ENCODE measurements around the gene SCNM1. TPM values are rescaled to one million over a fixed set of nuclear protein-coding genes. Genes with fewer than 3 reads are reported as not detected.

The SCNM1 gene
- total and polyA plus RNA-seq, 5 donors from 2014 or later = 51.0 to 104 (median 82.7) TPM

DNA sequence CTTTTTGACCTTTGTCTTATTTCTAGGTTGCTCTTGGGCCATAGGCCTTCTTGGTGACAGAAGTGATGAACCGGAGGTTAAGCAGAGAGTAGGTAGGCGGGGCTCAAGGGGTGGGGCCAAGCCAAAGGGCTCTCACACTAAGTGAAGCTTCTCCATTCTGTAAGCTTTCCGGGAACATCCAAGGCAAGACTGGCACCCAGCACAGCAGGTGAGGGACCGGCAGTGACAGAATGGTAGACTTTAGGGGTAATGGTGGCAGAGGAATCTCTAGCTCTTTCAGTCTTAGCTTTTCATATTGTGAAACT is 9.5 kb upstream of the SCNM1 start, which contains the start of gene TNFAIP8L2:
Gene TNFAIP8L2 (plus strand): TSS at position 135 of the 305 bp plus-strand sequence. CDS start 2,049 bp downstream, outside the sequence.
- H3K9me3 ChIP-seq (ENCODE audit: control insufficient read depth in 2 of 2, low read length in 2 of 2) = no peaks in the 10 kb centered on the region

DNA sequence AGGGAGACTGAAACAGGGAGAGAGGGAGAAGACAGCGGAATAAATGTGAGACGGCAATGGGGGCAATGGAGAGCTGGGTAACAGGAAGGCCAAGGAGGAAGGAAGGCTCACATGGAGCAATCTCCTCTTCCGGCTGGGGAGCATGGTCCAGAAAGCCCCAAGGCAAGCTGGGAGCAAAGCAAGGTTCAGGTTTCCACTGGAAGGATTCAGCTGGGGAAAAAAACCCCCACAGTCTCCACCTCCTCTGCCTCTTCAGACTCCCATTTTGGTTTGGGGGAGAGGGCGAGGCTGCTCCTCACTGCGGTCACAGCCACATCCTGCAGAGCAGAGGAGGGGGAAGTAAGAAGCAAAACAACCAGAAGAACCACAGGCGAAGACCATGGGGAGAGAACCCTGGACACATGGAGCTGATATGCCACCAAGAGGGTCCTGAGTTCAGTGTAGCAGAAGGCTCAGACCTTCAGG is 8.8 kb upstream of the SCNM1 start:
- H3K36me3 Mint-ChIP-seq = peaks cover 25% of the 10 kb centered on the region

More for the DNA sequence above, 9.5 kb upstream of the SCNM1 start, which contains the start of gene TNFAIP8L2:
- Mint-ChIP-seq H3K9me3 (no peaks in the 10 kb centered on the region), H3K36me3 (peaks cover 19% of the 10 kb centered on the region), H3K4me3 (peak within 1 kb of the TSS; percentile 98 to 100 (median 99)), H3K4me1 (peaks cover 5 to 50% (median 37%) of the 10 kb centered on the region in 4 donors), H3K27ac (peak within 1 kb of the TSS; percentile 93 to 99 (median 94)), H3K27me3 (no peaks in the 10 kb centered on the region)
- no peaks in the 10 kb centered on the region for H3K27me3 ChIP-seq (ENCODE audit: control insufficient read depth, insufficient read depth, low read length)
- peak within 1 kb of the TSS; percentile 65 for H3K27ac ChIP-seq (ENCODE audit: insufficient read depth, low read length, poor library complexity, severe bottlenecking)
- H3K4me1 ChIP-seq (ENCODE audit: control insufficient read depth, insufficient read depth, low read length, poor library complexity, severe bottlenecking) = peaks cover 54% of the 10 kb centered on the region
- H3K4me3 ChIP-seq (ENCODE audit: low read depth, low read length) = peak within 1 kb of the TSS; percentile 99
- peak; percentile 82 to 83 for ATAC-seq (ENCODE audit: low read depth in 2 of 2)
- peaks cover 22% of the 10 kb centered on the region for H3K36me3 ChIP-seq (ENCODE audit: control insufficient read depth, insufficient read depth, low read length)
- peak; percentile 65 to 90 (median 67) for DNase-seq

DNA sequence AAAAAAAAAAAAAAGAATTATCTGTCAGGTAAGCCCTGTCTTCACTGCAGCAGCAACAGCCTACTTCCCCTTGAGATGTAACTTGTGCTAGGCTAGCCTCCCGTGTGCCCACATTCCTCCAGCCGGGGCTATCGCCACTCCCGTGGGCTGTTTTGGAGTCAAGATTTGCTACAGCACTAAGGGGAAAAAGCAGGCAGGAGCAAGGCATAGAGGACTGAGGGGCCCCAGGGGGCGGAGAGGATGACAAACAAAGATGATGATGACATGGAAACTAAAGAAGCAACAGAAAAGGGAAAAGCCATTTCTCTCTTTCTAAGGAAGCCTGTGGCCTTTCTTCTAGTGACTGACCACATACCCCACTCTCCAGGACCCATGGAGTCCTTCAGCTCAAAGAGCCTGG is 7.6 kb upstream of the SCNM1 start:
- Histone ChIP-seq H3K27ac (ENCODE audit: insufficient read depth, low read length, poor library complexity, severe bottlenecking) (peak overlapping the region; percentile 37), H3K4me3 (ENCODE audit: low read depth, low read length) (peak overlapping the region; percentile 99), H3K27me3 (ENCODE audit: control insufficient read depth, insufficient read depth, low read length) (no peaks in the 10 kb centered on the region), H3K4me1 (ENCODE audit: control insufficient read depth, insufficient read depth, low read length, poor library complexity, severe bottlenecking) (peaks cover 63% of the 10 kb centered on the region), H3K9me3 (ENCODE audit: control insufficient read depth in 2 of 2, low read length in 2 of 2) (no peaks in the 10 kb centered on the region), H3K36me3 (ENCODE audit: control insufficient read depth, insufficient read depth, low read length) (peaks cover 25% of the 10 kb centered on the region)
- H3K4me3 Mint-ChIP-seq = peak overlapping the region; percentile 98 to 100 (median 99)
- H3K36me3 Mint-ChIP-seq = peaks cover 26% of the 10 kb centered on the region
- peak overlapping the region; percentile 93 to 97 (median 94) for H3K27ac Mint-ChIP-seq
- H3K9me3 Mint-ChIP-seq = no peaks in the 10 kb centered on the region
- H3K4me1 Mint-ChIP-seq = peaks cover 5 to 66% (median 52%) of the 10 kb centered on the region in 4 donors
- ATAC-seq (ENCODE audit: low read depth in 2 of 2) = no peak
- DNase-seq = no peak
- no peaks in the 10 kb centered on the region for H3K27me3 Mint-ChIP-seq

More for the DNA sequence above, 8.8 kb upstream of the SCNM1 start:
- Mint-ChIP-seq H3K27me3 (no peaks in the 10 kb centered on the region), H3K9me3 (no peaks in the 10 kb centered on the region), H3K27ac (peak overlapping the region; percentile 93 to 99 (median 94)), H3K4me1 (peaks cover 5 to 57% (median 43%) of the 10 kb centered on the region in 4 donors), H3K4me3 (peak overlapping the region; percentile 98 to 100 (median 99))
- peak; percentile 47 to 88 (median 67) for DNase-seq
- Histone ChIP-seq H3K27me3 (ENCODE audit: control insufficient read depth, insufficient read depth, low read length) (no peaks in the 10 kb centered on the region), H3K36me3 (ENCODE audit: control insufficient read depth, insufficient read depth, low read length) (peaks cover 22% of the 10 kb centered on the region), H3K27ac (ENCODE audit: insufficient read depth, low read length, poor library complexity, severe bottlenecking) (peak overlapping the region; percentile 65), H3K4me3 (ENCODE audit: low read depth, low read length) (peak overlapping the region; percentile 99), H3K4me1 (ENCODE audit: control insufficient read depth, insufficient read depth, low read length, poor library complexity, severe bottlenecking) (peaks cover 61% of the 10 kb centered on the region), H3K9me3 (ENCODE audit: control insufficient read depth in 2 of 2, low read length in 2 of 2) (no peaks in the 10 kb centered on the region)
- peak; percentile 48 to 55 for ATAC-seq (ENCODE audit: low read depth in 2 of 2)

DNA sequence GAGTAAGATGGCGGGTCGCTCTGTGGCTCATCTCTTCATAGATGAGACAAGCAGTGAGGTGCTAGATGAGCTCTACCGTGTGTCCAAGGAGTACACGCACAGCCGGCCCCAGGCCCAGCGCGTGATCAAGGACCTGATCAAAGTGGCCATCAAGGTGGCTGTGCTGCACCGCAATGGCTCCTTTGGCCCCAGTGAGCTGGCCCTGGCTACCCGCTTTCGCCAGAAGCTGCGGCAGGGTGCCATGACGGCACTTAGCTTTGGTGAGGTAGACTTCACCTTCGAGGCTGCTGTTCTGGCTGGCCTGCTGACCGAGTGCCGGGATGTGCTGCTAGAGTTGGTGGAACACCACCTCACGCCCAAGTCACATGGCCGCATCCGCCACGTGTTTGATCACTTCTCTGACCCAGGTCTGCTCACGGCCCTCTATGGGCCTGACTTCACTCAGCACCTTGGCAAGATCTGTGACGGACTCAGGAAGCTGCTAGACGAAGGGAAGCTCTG is 7.1 kb upstream of the SCNM1 start:
- Histone ChIP-seq H3K4me1 (ENCODE audit: control insufficient read depth, insufficient read depth, low read length, poor library complexity, severe bottlenecking) (peaks cover 63% of the 10 kb centered on the region), H3K36me3 (ENCODE audit: control insufficient read depth, insufficient read depth, low read length) (peaks cover 25% of the 10 kb centered on the region), H3K27ac (ENCODE audit: insufficient read depth, low read length, poor library complexity, severe bottlenecking) (peak overlapping the region; percentile 48), H3K27me3 (ENCODE audit: control insufficient read depth, insufficient read depth, low read length) (no peaks in the 10 kb centered on the region), H3K4me3 (ENCODE audit: low read depth, low read length) (peak overlapping the region; percentile 99), H3K9me3 (ENCODE audit: control insufficient read depth in 2 of 2, low read length in 2 of 2) (no peaks in the 10 kb centered on the region)
- DNase-seq (no peak), ATAC-seq (ENCODE audit: low read depth in 2 of 2) (no peak)
- peaks cover 26% of the 10 kb centered on the region for H3K36me3 Mint-ChIP-seq
- no peaks in the 10 kb centered on the region for H3K27me3 Mint-ChIP-seq
- no peaks in the 10 kb centered on the region for H3K9me3 Mint-ChIP-seq
- H3K4me3 Mint-ChIP-seq = peak overlapping the region; percentile 98 to 100 (median 99)
- H3K27ac Mint-ChIP-seq = peak overlapping the region; percentile 93 to 97 (median 94)
- H3K4me1 Mint-ChIP-seq = peaks cover 5 to 70% (median 52%) of the 10 kb centered on the region in 4 donors

DNA sequence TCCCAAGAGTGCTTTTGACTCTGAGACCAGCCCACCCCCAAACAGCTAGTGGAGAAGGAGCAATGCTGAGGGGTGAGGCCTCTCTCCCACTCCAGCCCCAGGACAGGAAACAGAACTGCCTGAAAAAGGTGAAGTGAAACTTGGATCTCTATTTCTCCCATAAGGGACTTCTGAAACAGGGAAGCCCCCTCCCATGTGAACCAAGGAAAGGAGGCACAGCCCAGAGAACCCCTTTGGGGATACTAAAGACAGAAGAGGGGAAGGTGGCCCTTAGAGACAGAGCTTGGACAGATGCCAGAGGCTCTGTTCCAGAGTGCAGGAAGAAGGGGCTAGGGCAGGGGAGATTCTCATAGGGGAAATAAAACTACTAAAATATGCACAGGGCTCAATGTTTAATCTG is 6.6 kb upstream of the SCNM1 start:
- DNase-seq (no peak), ATAC-seq (ENCODE audit: low read depth in 2 of 2) (no peak)
- Histone ChIP-seq H3K9me3 (ENCODE audit: control insufficient read depth in 2 of 2, low read length in 2 of 2) (no peaks in the 10 kb centered on the region), H3K4me1 (ENCODE audit: control insufficient read depth, insufficient read depth, low read length, poor library complexity, severe bottlenecking) (peaks cover 63% of the 10 kb centered on the region), H3K36me3 (ENCODE audit: control insufficient read depth, insufficient read depth, low read length) (peaks cover 26% of the 10 kb centered on the region), H3K4me3 (ENCODE audit: low read depth, low read length) (peak overlapping the region; percentile 99), H3K27me3 (ENCODE audit: control insufficient read depth, insufficient read depth, low read length) (no peaks in the 10 kb centered on the region), H3K27ac (ENCODE audit: insufficient read depth, low read length, poor library complexity, severe bottlenecking) (peak overlapping the region; percentile 48)
- Mint-ChIP-seq H3K4me3 (peak overlapping the region; percentile 13 to 100 (median 98)), H3K27ac (peak overlapping the region; percentile 93 to 97 (median 94)), H3K36me3 (peaks cover 30% of the 10 kb centered on the region), H3K4me1 (peaks cover 5 to 75% (median 54%) of the 10 kb centered on the region in 4 donors), H3K27me3 (no peaks in the 10 kb centered on the region), H3K9me3 (no peaks in the 10 kb centered on the region)

DNA sequence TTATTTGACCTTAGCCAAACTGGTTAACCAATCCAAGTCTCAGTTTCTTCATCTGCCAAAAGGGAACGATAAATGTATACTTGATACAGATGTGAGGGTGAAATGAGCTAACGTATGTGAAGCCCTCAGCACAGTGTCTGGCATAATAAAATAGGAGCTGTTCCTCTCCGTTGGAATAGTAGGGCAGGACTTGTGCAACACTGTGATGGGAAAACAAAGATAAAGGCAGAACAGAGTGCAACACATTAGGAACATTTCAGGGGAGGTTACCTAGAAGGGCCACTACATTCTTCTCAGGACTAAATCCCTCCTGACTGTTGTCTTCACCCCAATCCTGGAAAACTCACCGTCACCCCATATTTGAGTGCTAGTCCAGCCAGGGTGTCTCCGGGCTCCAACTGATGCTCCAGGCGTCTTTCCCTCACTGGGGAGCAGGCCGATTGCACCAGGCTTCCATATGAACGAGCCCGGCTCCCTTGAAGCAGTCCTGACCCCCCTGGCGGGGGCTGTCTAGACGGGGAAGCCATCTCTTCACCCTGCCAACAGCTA is 1.1 kb upstream of the SCNM1 start:
- peaks cover 29% of the 10 kb centered on the region for H3K36me3 Mint-ChIP-seq
- H3K27me3 ChIP-seq (ENCODE audit: control insufficient read depth, insufficient read depth, low read length) = no peaks in the 10 kb centered on the region
- peak overlapping the region; percentile 4 to 96 (median 80) for H3K4me3 Mint-ChIP-seq
- H3K9me3 Mint-ChIP-seq = no peaks in the 10 kb centered on the region
- no peak for ATAC-seq (ENCODE audit: low read depth in 2 of 2)
- no peak for DNase-seq
- peaks cover 6% of the 10 kb centered on the region for H3K27me3 Mint-ChIP-seq
- H3K27ac Mint-ChIP-seq = peak overlapping the region; percentile 47 to 97 (median 76)
- H3K4me1 Mint-ChIP-seq = peaks cover 7 to 84% (median 44%) of the 10 kb centered on the region in 4 donors
- peaks cover 39% of the 10 kb centered on the region for H3K4me1 ChIP-seq (ENCODE audit: control insufficient read depth, insufficient read depth, low read length, poor library complexity, severe bottlenecking)
- H3K36me3 ChIP-seq (ENCODE audit: control insufficient read depth, insufficient read depth, low read length) = peaks cover 33% of the 10 kb centered on the region
- H3K27ac ChIP-seq (ENCODE audit: insufficient read depth, low read length, poor library complexity, severe bottlenecking) = peak overlapping the region; percentile 65
- H3K9me3 ChIP-seq (ENCODE audit: control insufficient read depth in 2 of 2, low read length in 2 of 2) = no peaks in the 10 kb centered on the region
- H3K4me3 ChIP-seq (ENCODE audit: low read depth, low read length) = no peak overlapping the region

DNA sequence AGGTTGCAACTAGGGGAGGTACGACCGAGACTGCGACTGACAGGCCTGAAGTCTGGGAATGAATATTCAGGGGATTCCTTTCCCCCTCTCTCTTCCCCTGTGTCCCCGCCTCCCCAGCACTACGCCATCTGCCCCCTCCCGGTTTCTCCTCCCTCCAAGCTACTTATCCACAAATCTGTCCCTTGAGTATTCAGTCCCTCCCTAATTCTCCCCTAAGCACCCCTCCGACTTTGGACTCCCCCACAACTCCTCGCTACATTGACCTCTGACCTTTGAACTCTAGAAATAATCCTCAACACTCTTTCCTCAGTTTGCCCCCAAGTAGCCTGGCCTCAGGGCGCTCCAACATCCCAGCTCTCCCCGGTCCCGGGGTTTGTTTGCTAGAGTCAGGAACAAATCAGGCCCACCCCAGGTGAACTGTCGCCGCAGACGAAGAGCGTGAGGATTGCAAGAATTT is 635 bp upstream of the SCNM1 start:
- Histone ChIP-seq H3K4me3 (ENCODE audit: low read depth, low read length) (peak overlapping the region; percentile 100), H3K27me3 (ENCODE audit: control insufficient read depth, insufficient read depth, low read length) (no peaks in the 10 kb centered on the region), H3K9me3 (ENCODE audit: control insufficient read depth in 2 of 2, low read length in 2 of 2) (no peaks in the 10 kb centered on the region), H3K36me3 (ENCODE audit: control insufficient read depth, insufficient read depth, low read length) (peaks cover 36% of the 10 kb centered on the region), H3K27ac (ENCODE audit: insufficient read depth, low read length, poor library complexity, severe bottlenecking) (peak overlapping the region; percentile 65), H3K4me1 (ENCODE audit: control insufficient read depth, insufficient read depth, low read length, poor library complexity, severe bottlenecking) (peaks cover 34% of the 10 kb centered on the region)
- ATAC-seq (ENCODE audit: low read depth in 2 of 2) (no peak), DNase-seq (no peak)
- H3K36me3 Mint-ChIP-seq = peaks cover 29% of the 10 kb centered on the region
- peaks cover 6% of the 10 kb centered on the region for H3K27me3 Mint-ChIP-seq
- H3K4me3 Mint-ChIP-seq = peak overlapping the region; percentile 95 to 98 (median 96)
- H3K9me3 Mint-ChIP-seq = no peaks in the 10 kb centered on the region
- peak overlapping the region; percentile 89 to 97 (median 97) for H3K27ac Mint-ChIP-seq
- peaks cover 6 to 80% (median 39%) of the 10 kb centered on the region in 4 donors for H3K4me1 Mint-ChIP-seq
